DMS 273 (cell line): Measurements from ENCODE around the gene FMO2.

Experiments
- DNase-seq: peaks from one replicate; lab custom pipeline; 2025; ENCODE audit not compliant: unreplicated experiment; lab: John Stamatoyannopoulos, UW

FMO2 gene

GRCh38 chr1:171254859-171255258 lies 69.8 kb downstream of the FMO2 start:
- DNase-seq = no peak

- DNase-seq = peak; percentile 16
These were observed 72.0 kb downstream of the FMO2 start for GRCh38 chr1:171256940-171257606.

GRCh38 chr1:171257607-171258076 lies 72.5 kb downstream of the FMO2 start:
- no peak for DNase-seq

GRCh38 chr1:171258429-171258828 lies 73.3 kb downstream of the FMO2 start:
- no peak for DNase-seq

GRCh38 chr1:171258943-171259342 lies 73.8 kb downstream of the FMO2 start:
- DNase-seq = no peak
